Measurements from ENCODE around the gene ST6GALNAC5. TPM values are rescaled to one million over a fixed set of nuclear protein-coding genes. Genes with fewer than 3 reads are reported as not detected.

The ST6GALNAC5 gene
- total and polyA plus RNA-seq, 2 donors (not counting 3 experiments of a cell fraction or from before 2014, with no cell fraction given) = not detected

GRCh38 chr1:76998582-76999223 is 131.4 kb downstream of the ST6GALNAC5 start:
- Histone ChIP-seq H3K27me3 (ENCODE audit: control insufficient read depth in 2 of 2, insufficient read depth in 2 of 2, low read length in 2 of 2) (no peaks in the 10 kb centered on the region), H3K79me2 (ENCODE audit: control insufficient read depth, insufficient read depth, low read length) (no peaks in the 10 kb centered on the region), H3K4me3 (replicated peaks in 1 of 3; ENCODE audit: insufficient read depth in 1 of 3, low read depth in 1 of 3, low read length in 3 of 3) (no peak overlapping the region), H3K4me2 (ENCODE audit: insufficient read depth, low read length) (no peak overlapping the region), H3K9ac (replicated peaks; ENCODE audit: extremely low read depth, insufficient read depth, low read length) (no peak overlapping the region), H3K9me1 (replicated peaks; ENCODE audit: control insufficient read depth, extremely low read depth, insufficient read depth, low read length) (no peaks in the 10 kb centered on the region), H3K27ac (ENCODE audit: insufficient read depth, low read depth, low read length) (no peak overlapping the region), H3K9me3 (replicated peaks; ENCODE audit: control insufficient read depth, insufficient read depth, low read length) (no peaks in the 10 kb centered on the region), H4K20me1 (replicated peaks; ENCODE audit: control insufficient read depth, extremely low read depth, insufficient read depth, low read length) (no peaks in the 10 kb centered on the region), H3K4me1 (ENCODE audit: control insufficient read depth, extremely low read depth, insufficient read depth, low read length) (no peaks in the 10 kb centered on the region), H2AFZ (ENCODE audit: low read depth, low read length) (no peak overlapping the region), H3K36me3 (ENCODE audit: control insufficient read depth in 2 of 2, extremely low read depth in 1 of 2, insufficient read depth in 2 of 2, low read length in 2 of 2) (no peaks in the 10 kb centered on the region)
- no TSS peak for BruUV-seq (replicated peaks)
- DNase-seq (ENCODE audit: low read depth, low spot score) (no peak), FAIRE-seq (no peak)
- dilution Hi-C loops (cut with MboI; ENCODE audit: extremely low pct_ligation_motif_present, low sequenced_read_pairs) = no loop called here
- POLR2A ChIA-PET = no interaction called here
- TF ChIP-seq GATA2 (IDR thresholded peaks at IDR 0.05; ENCODE audit: insufficient read depth, insufficient read length, low read depth, low read length) (no peak), EZH2 (IDR thresholded peaks at IDR 0.05; ENCODE audit: borderline replicate concordance, low read depth, low read length, severe bottlenecking) (no peak), POLR2AphosphoS5 (IDR thresholded peaks at IDR 0.05; ENCODE audit: insufficient read depth, low read depth, low read length) (no peak), POLR2A (IDR thresholded peaks at IDR 0.05; ENCODE audit: low read depth, low read length) (no peak), FOS (IDR thresholded peaks at IDR 0.05; ENCODE audit: borderline replicate concordance, insufficient read depth, low read length) (no peak), MYC (IDR thresholded peaks at IDR 0.05; ENCODE audit: low read depth, low read length) (no peak), JUN (IDR thresholded peaks at IDR 0.05; ENCODE audit: borderline replicate concordance, insufficient read depth, insufficient read length, low read depth) (no peak)
- TF ChIP-seq, protein P1, sequence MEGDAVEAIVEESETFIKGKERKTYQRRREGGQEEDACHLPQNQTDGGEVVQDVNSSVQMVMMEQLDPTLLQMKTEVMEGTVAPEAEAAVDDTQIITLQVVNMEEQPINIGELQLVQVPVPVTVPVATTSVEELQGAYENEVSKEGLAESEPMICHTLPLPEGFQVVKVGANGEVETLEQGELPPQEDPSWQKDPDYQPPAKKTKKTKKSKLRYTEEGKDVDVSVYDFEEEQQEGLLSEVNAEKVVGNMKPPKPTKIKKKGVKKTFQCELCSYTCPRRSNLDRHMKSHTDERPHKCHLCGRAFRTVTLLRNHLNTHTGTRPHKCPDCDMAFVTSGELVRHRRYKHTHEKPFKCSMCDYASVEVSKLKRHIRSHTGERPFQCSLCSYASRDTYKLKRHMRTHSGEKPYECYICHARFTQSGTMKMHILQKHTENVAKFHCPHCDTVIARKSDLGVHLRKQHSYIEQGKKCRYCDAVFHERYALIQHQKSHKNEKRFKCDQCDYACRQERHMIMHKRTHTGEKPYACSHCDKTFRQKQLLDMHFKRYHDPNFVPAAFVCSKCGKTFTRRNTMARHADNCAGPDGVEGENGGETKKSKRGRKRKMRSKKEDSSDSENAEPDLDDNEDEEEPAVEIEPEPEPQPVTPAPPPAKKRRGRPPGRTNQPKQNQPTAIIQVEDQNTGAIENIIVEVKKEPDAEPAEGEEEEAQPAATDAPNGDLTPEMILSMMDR (IDR thresholded peaks at IDR 0.05; ENCODE audit: extremely low read depth in 1 of 2, insufficient read depth in 1 of 2, low read depth in 1 of 2, low read length in 2 of 2) = no peak
- TF ChIP-seq, protein P2, sequence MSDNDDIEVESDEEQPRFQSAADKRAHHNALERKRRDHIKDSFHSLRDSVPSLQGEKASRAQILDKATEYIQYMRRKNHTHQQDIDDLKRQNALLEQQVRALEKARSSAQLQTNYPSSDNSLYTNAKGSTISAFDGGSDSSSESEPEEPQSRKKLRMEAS (IDR thresholded peaks at IDR 0.05; ENCODE audit: insufficient read depth, insufficient read length) = no peak
- CTCF ChIA-PET = no interaction called here
- intact Hi-C loops (cut with micrococcal nuclease) = no loop called here

All from endothelial cell of umbilical vein (primary cell).